ENCODE data around the gene IL18R1.
"Not testable (repeated sequence)": the region's sequence is repeated elsewhere in the genome, so short reads cannot be mapped to it uniquely, and the experiment has no call there.

IL18R1 gene

GRCh38 chr2:102317715-102318114 lies 37.9 kb upstream of the IL18R1 start:
- Histone ChIP-seq H3K9me3 (replicated peaks; ENCODE audit: insufficient read depth, low read length) (no peaks in the 10 kb centered on the region), H3K4me1 (ENCODE audit: low read length) (no peaks in the 10 kb centered on the region), H3K9me2 (replicated peaks; ENCODE audit: insufficient read depth, low read length) (no peaks in the 10 kb centered on the region), H3F3A (ENCODE audit: insufficient read depth, low read length) (no peaks in the 10 kb centered on the region), H3K36me3 (replicated peaks; ENCODE audit: insufficient read depth, low read length) (no peaks in the 10 kb centered on the region), H3K9ac (ENCODE audit: low read length) (no peak overlapping the region), H3K27me3 (replicated peaks; ENCODE audit: insufficient read depth, low read length) (no peaks in the 10 kb centered on the region), H4K20me1 (ENCODE audit: insufficient read depth, low read length) (no peaks in the 10 kb centered on the region), H2AFZ (ENCODE audit: low read length) (no peak overlapping the region), H3K4me2 (ENCODE audit: low read depth, low read length) (no peak overlapping the region), H3K79me2 (ENCODE audit: low read length) (no peaks in the 10 kb centered on the region), H3K4me3 (ENCODE audit: low read length) (no peak overlapping the region), H3K27ac (ENCODE audit: low read length) (no peak overlapping the region)
- no peak for DNase-seq
- no peak for TF ChIP-seq CTCF (IDR thresholded peaks at IDR 0.05; ENCODE audit: low read length)
- TF ChIP-seq EZH2phosphoT487 (IDR thresholded peaks at IDR 0.05; ENCODE audit: low read length), result no peak
- TF ChIP-seq EZH2 (optimal IDR thresholded peaks at IDR 0.05; ENCODE audit: low read depth, low read length), result no peak

DNA sequence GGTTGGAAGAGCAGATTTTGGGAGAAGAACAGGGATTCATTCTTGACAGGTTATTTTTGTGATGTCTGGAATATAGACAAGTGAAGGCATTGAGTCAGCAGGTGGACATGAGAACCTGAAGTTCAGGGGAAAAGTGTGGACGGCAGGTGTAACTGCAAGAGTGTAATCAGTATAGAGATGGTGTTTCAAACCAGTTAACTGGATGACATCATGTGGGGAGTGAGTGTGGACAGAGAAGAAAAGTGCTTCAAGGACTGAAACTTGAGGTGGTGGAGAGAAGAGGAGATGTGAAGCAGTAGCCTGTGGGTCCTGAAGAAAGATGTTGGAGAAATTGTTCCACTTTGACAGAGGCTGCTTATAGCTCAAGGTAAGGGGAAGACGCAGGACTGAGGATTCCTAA lies 37.2 kb upstream of the IL18R1 start:
- Histone ChIP-seq H3K9me2 (replicated peaks; ENCODE audit: insufficient read depth, low read length) (no peaks in the 10 kb centered on the region), H3K9me3 (replicated peaks; ENCODE audit: insufficient read depth, low read length) (no peaks in the 10 kb centered on the region), H3K4me1 (ENCODE audit: low read length) (no peaks in the 10 kb centered on the region), H3K4me2 (ENCODE audit: low read depth, low read length) (no peak overlapping the region), H3K36me3 (replicated peaks; ENCODE audit: insufficient read depth, low read length) (no peaks in the 10 kb centered on the region), H2AFZ (ENCODE audit: low read length) (no peak overlapping the region), H3K9ac (ENCODE audit: low read length) (no peak overlapping the region), H4K20me1 (ENCODE audit: insufficient read depth, low read length) (no peaks in the 10 kb centered on the region), H3K27me3 (replicated peaks; ENCODE audit: insufficient read depth, low read length) (no peaks in the 10 kb centered on the region), H3K4me3 (ENCODE audit: low read length) (no peak overlapping the region), H3K27ac (ENCODE audit: low read length) (no peak overlapping the region), H3F3A (ENCODE audit: insufficient read depth, low read length) (no peaks in the 10 kb centered on the region), H3K79me2 (ENCODE audit: low read length) (no peaks in the 10 kb centered on the region)
- no peak for DNase-seq
- TF ChIP-seq EZH2phosphoT487 (IDR thresholded peaks at IDR 0.05; ENCODE audit: low read length), result no peak
- TF ChIP-seq EZH2 (optimal IDR thresholded peaks at IDR 0.05; ENCODE audit: low read depth, low read length), result no peak
- TF ChIP-seq CTCF (IDR thresholded peaks at IDR 0.05; ENCODE audit: low read length), result no peak

- no peaks in the 10 kb centered on the region for H3K9me2 ChIP-seq (replicated peaks; ENCODE audit: insufficient read depth, low read length)
- no peak overlapping the region for H2AFZ ChIP-seq (ENCODE audit: low read length)
- no peak overlapping the region for H3K9ac ChIP-seq (ENCODE audit: low read length)
- no peaks in the 10 kb centered on the region for H3K4me1 ChIP-seq (ENCODE audit: low read length)
- no peak for DNase-seq
- H3K36me3 ChIP-seq (replicated peaks; ENCODE audit: insufficient read depth, low read length), result no peaks in the 10 kb centered on the region
- H3K27ac ChIP-seq (ENCODE audit: low read length), result no peak overlapping the region
- TF ChIP-seq EZH2phosphoT487 (IDR thresholded peaks at IDR 0.05; ENCODE audit: low read length) (no peak), CTCF (IDR thresholded peaks at IDR 0.05; ENCODE audit: low read length) (no peak), EZH2 (optimal IDR thresholded peaks at IDR 0.05; ENCODE audit: low read depth, low read length) (no peak)
- no peaks in the 10 kb centered on the region for H4K20me1 ChIP-seq (ENCODE audit: insufficient read depth, low read length)
- no peaks in the 10 kb centered on the region for H3F3A ChIP-seq (ENCODE audit: insufficient read depth, low read length)
- H3K79me2 ChIP-seq (ENCODE audit: low read length), result no peaks in the 10 kb centered on the region
- H3K9me3 ChIP-seq (replicated peaks; ENCODE audit: insufficient read depth, low read length), result no peaks in the 10 kb centered on the region
- no peaks in the 10 kb centered on the region for H3K27me3 ChIP-seq (replicated peaks; ENCODE audit: insufficient read depth, low read length)
- no peak overlapping the region for H3K4me3 ChIP-seq (ENCODE audit: low read length)
- no peak overlapping the region for H3K4me2 ChIP-seq (ENCODE audit: low read depth, low read length)
These were observed 33.5 kb upstream of the IL18R1 start for GRCh38 chr2:102321941-102322719.

DNA sequence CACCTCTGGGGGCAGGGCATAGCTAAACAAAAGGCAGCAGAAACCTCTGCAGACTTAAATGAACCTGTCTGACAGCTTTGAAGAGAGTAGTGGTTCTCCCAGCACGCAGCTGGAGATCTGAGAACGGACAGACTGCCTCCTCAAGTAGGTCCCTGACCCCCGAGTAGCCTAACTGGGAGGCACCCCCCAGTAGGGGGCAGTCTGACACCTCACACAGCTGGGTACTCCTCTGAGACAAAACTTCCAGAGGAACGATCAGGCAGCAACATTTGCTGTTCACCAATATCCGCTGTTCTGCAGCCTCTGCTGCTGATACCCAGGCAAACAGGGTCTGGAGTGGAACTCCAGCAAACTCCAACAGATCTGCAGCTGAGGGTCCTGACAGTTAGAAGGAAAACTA lies 30.7 kb upstream of the IL18R1 start:
- H3K9me2 ChIP-seq (replicated peaks; ENCODE audit: insufficient read depth, low read length); H3K4me2 ChIP-seq (ENCODE audit: low read depth, low read length); H3K4me1 ChIP-seq (ENCODE audit: low read length); DNase-seq; H3K9me3 ChIP-seq (replicated peaks; ENCODE audit: insufficient read depth, low read length); H3F3A ChIP-seq (ENCODE audit: insufficient read depth, low read length); H3K4me3 ChIP-seq (ENCODE audit: low read length); H3K9ac ChIP-seq (ENCODE audit: low read length); H3K36me3 ChIP-seq (replicated peaks; ENCODE audit: insufficient read depth, low read length); H2AFZ ChIP-seq (ENCODE audit: low read length); H4K20me1 ChIP-seq (ENCODE audit: insufficient read depth, low read length); H3K79me2 ChIP-seq (ENCODE audit: low read length); H3K27me3 ChIP-seq (replicated peaks; ENCODE audit: insufficient read depth, low read length); H3K27ac ChIP-seq (ENCODE audit: low read length): not testable (repeated sequence)

All from MM.1S (cell line).